DMS153 treated with DMSO at 0.1 percent for 48 hours (cell line): Measurements from ENCODE around the gene GEMIN5.
"Not testable (repeated sequence)": the region's sequence is repeated elsewhere in the genome, so short reads cannot be mapped to it uniquely, and the experiment has no call there.

Source experiments
- DNase-seq: peaks from one replicate; lab custom pipeline; 2025; ENCODE audit not compliant: unreplicated experiment; lab: John Stamatoyannopoulos, UW

Gene GEMIN5

GRCh38 chr5:154937718-154938466 is at the start of gene GEMIN5:
GEMIN5 (minus strand) TSS chr5:154938211; CDS start chr5:154938133, 78 bp downstream.
- peak; percentile 15 for DNase-seq

DNA sequence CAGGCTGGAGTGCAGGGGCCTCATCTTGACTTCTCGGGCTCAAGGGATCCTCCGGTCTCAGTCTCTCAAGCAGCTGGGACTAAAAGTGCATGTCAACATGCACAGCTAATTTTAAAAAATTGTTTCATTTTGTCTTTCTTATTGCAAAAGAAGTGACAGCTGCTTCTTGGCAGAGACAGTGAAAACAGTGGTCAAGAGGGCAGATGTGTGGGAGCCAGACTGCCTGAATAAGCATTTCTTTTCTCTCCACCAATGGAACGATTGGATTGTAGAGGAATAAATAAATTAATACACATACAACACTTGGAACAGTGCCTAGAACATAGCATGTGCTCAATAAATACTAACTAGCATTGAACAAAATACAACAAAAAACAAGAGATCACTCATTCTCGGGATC is 48.1 kb upstream of the GEMIN5 start:
- DNase-seq, result no peak

GRCh38 chr5:154984946-154985516 is 47.0 kb upstream of the GEMIN5 start:
- no peak for DNase-seq

GRCh38 chr5:154978294-154978693 is 40.3 kb upstream of the GEMIN5 start:
- DNase-seq, result not testable (repeated sequence)

DNA sequence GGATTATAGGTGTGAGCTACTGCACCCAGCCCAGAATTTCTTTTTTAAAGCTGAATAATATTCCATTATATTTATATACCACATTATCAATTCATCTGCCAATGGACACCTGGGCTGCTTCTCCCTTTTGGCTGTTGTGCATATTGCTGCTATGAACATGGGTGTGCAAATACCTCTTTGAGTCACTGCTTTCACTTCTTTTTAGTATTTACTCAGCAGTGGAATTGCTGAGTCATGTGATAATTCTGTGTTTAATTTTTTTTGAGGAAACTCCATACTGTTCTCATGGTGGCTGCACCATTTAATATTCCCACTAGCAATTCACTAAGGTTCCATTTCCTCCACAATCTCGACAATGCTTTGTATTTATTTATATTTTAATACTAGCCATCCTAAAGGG is 39.4 kb upstream of the GEMIN5 start:
- no peak for DNase-seq

GRCh38 chr5:154976082-154976481 is 38.1 kb upstream of the GEMIN5 start:
- not testable (repeated sequence) for DNase-seq

DNA sequence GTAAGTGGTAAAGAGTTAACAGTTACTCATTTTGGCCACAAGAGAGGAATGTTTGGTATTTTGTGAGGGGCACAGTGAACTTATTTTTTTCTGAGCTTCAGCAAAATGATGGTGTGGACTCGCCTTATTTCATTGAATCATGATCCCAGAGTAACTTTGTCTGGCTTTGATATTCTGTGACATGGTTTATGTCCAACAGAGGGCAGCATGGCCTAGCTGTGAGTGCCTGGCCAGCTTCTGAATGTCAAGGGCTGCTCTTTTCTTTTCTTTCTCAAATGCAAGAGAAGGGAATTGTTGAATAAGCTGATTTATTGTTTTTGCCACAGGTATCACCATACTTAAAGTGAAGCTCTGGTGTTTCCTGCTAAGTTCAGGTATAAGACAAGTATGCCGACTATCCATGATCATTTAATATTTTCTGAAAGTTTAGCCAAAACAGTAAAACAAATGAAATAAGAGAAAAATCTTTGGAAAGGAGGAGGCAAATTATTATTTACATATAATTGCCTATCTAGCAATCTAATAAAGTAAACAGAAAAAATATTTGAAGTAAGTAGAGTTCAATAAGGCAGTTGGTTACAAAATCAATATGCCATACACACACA is 34.6 kb upstream of the GEMIN5 start:
- DNase-seq, result no peak

- DNase-seq, result no peak
Measured at GRCh38 chr5:154971501-154971900, 33.5 kb upstream of the GEMIN5 start.

GRCh38 chr5:154970759-154971158 is 32.7 kb upstream of the GEMIN5 start:
- no peak for DNase-seq

DNA sequence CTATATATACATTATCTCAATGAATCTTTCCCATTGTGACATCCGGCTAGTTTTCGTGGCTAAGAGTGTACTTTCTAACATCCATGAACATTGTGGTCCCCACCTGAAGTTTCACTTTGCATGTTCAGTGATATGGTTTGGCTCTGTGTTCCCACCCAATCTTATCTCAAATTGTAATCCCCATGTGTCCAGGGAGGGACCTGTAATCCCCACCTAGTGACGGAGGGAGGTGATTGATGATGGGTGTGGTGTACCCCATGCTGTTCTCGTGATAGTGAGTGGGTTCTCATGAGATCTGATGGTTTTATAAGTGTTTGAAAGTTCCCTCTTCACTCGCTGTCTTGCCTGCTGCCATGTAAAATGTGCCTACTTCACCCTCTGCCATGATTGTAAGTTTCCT is 30.9 kb upstream of the GEMIN5 start:
- no peak for DNase-seq

GRCh38 chr5:154967421-154968024 is 29.5 kb upstream of the GEMIN5 start:
- DNase-seq, result no peak

- no peak for DNase-seq
Measured at GRCh38 chr5:154966874-154967273, 28.9 kb upstream of the GEMIN5 start.

- DNase-seq, result no peak
Measured at GRCh38 chr5:154966081-154966841, 28.2 kb upstream of the GEMIN5 start.

DNA sequence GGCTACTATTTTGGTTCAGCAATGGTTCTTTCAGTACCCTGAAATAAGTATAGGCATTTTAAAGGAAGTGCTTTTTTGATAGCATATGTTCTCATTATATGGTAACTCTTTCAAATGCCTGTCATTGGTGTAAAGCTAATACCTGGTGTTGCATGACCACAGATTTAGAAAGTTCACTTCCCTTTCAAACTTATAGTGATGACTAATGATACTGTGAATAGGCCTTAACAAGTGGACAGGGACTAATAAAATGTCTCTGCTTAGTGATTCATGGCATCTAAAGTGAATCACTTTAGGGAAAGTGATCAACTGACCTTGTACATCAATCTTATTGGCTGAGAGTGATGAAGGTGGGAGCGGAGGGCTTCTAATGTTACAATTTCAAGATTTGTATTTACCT is 24.5 kb upstream of the GEMIN5 start:
- DNase-seq, result no peak

DNA sequence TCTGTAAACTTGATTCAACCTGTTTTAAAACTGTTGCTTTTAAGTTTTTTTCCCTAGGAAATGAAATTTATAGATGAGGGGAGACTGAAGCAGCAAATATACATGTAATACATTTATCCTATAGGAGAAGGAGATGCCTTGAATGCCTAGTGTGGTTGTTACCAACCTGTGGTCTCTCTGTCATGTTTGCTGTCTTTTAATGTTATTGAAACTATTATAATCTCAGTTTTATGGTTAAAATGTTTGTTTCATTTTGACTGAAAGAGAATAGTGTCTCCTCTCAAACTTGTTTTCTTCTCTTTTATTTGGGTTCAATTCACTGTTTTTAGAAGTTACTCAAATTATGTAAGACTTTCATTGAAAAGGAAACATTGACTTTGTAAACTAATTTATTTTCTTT is 18.7 kb upstream of the GEMIN5 start:
- DNase-seq, result no peak

DNA sequence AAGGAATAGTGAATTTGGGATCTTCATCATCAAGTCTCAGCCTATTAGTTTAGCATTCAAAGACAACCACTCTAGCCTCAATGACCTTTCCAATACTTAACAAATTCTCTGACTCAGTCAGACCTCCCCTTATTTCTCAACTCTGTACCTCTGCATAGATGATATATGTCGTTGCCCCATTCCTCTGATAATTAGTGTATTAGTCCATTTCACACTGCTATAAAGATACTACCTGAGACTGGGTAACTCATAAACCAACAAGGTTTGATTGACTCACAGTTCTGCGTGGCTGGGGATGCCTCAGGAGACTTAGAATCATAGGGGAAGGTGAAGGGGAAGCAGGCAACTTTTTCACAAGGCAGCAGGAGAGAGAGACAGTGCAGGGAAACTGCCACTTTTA is 11.8 kb upstream of the GEMIN5 start:
- DNase-seq, result no peak

- DNase-seq, result no peak
Measured at GRCh38 chr5:154948313-154948712, 10.3 kb upstream of the GEMIN5 start.

- no peak for DNase-seq
Measured at GRCh38 chr5:154947778-154948177, 9.8 kb upstream of the GEMIN5 start.

- no peak for DNase-seq
Measured at GRCh38 chr5:154945695-154946301, 7.8 kb upstream of the GEMIN5 start.

GRCh38 chr5:154944716-154945115 is 6.7 kb upstream of the GEMIN5 start:
- DNase-seq, result no peak

DNA sequence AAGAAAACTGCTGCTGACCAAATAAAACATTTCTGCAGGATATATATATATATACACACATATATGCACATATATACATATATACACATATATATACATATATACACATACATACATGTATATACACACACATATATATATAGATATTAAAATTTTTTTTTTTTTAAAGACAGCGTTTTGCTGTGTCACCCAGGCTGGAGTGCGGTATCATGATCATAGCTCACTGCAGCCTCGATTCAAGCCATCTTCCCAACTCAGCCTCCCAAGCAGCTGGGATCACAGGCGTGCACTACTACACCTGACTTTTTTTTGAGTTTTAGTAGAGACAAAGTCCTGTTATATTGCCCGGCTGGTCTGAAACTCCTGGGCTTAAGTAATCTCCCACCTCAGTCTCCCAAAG is 5.5 kb upstream of the GEMIN5 start:
- DNase-seq, result no peak
